UCSD-AML1 (cell line): Measurements from ENCODE around the gene RPL9.
"Not testable (repeated sequence)": the region's sequence is repeated elsewhere in the genome, so short reads cannot be mapped to it uniquely, and the experiment has no call there.

Experiments
- DNase-seq: peaks from one replicate; lab custom pipeline; 2025; ENCODE audit not compliant: unreplicated experiment; lab: John Stamatoyannopoulos, UW

Gene RPL9

DNA sequence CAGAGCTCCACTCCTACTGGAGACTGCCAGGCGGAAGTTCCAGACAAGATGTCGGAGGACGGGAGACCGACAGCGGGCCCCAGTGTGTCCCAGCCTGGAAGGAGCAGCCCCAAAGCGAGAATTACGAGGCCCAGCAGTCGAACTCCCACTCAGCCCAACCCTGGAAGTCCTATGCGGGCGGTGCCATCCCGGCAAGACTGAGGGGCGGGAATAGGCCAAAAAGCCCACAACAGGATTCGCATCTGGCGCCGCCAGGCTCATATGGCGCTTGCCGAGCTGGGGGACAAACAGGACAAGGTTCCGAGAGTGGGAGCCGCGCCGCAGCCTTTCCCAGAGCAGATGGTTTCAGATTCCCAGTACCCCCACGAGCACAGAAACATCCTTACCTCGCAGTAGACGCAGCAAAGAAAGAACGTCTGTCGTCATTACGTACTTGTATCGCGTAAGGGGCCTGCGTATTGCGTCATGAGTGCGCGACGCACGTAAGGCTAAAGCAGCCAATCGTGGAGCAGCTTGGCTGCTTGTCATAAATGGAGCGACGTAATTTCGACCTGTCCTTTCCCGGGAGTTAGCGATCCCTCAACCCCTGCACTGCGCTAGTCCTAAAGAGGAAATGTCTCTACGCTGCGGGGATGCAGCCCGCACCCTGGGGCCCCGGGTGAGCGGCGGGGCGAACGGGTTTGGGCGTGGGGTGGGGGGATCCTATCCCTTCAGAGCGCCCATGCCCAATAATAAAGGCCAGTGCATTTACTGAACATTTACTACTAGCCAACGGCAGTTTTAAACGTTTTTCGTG is at the start of gene RPL9, which contains the start of gene LIAS:
Gene RPL9 (minus strand): TSS at position 418 of the 796 bp plus-strand sequence. CDS start 483 bp downstream, outside the sequence.
Gene LIAS (plus strand): TSS at position 552 of the 796 bp plus-strand sequence. CDS start 62 bp downstream, at position 614.
- DNase-seq, result peak; percentile 95

DNA sequence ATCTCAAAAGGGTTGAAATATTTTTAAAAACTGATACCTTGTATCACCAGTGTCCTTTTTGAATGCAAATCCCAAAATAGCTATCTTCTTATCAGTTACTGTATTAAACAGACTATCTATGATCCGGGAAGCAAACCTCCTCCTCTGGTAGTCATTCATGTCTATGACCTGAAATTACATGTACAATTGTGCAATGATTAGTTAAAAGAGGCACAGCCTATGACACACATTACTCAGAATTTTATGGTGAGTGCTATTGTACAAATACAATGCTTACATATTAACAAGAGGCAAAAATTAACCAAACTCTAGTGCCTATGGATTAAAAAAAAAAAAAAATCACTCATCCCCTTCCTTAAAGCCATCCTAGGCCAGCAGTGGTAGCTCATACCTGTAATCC is 46.9 kb upstream of the RPL9 start:
- DNase-seq, result no peak

DNA sequence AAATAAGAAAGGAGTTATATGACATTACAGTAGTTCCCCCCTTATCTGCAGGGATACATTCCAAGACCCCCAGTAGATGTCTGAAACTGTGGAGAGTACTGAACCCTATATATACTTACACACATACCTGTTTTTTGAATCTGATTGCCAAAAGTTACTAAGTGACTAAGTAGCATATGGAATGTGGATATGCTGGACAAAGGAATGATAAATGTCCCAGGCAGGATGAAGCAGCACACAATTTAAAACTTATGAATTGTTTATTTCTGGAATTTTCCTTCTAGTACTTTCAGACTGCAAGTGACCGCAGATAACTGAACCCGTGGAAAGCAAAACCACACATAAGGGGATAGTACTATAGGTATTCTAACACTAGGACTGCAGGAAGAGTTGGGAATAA is 45.8 kb upstream of the RPL9 start:
- no peak for DNase-seq

DNA sequence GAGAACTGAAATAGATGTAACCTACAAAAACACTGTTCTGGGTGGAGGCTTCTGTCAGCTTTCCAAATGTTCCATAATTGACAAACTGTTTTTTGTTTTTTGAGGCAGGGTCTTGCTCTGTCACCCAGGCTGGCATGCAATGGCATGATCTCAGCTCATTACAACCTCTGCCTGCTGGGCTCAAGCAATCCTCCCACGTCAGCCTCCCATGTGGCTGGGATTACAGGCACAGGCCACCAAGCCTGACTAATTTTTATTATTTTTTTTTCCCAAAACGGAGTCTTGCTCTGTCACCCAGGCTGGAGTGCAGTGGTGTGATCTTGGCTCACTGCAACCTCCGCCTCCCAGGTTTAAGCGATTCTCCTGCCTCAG is 43.9 kb upstream of the RPL9 start:
- DNase-seq, result not testable (repeated sequence)

DNA sequence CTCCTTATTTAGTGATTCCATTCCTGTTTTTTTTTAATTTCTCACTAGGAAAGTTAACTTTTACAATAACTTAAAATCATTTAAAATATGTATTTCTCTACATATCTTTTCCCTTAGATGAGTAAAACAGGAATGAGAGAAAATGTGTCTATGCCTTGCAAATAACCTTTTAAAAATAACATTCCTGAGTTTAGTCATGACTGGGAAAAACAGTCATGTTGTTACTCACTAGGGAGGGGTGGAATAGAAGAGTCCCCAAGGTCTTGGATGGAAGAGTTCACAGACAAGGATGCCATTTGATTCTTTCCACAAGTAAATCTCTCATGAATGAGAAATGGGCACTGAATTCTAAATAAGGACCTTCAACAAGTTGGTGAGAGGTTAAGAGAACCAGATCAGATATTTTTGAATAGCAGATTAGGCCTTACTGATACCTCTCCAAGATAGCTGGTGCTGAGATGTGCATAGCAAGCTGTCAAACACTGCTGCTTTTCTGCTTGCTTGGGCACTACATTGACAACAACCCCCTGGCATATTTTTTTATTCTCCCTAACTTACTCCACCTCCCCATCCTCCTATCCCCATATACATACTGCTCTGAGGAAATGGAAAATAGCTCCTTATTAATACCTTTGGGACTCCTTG is 43.4 kb upstream of the RPL9 start:
- DNase-seq, result no peak

DNA sequence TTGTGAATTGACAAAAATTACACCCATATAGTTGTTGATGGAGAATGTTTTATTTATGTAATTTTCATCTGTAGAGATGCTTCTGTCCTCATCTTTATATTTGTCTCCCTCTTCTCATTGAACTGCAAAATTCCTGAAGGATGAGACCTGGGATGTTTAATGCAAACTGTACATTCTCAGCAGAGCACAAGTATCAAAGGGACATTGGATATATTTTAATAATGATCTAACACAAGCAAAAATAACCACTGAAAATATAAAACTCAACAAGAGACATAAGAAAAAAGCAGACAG is 40.0 kb upstream of the RPL9 start:
- DNase-seq, result no peak

DNA sequence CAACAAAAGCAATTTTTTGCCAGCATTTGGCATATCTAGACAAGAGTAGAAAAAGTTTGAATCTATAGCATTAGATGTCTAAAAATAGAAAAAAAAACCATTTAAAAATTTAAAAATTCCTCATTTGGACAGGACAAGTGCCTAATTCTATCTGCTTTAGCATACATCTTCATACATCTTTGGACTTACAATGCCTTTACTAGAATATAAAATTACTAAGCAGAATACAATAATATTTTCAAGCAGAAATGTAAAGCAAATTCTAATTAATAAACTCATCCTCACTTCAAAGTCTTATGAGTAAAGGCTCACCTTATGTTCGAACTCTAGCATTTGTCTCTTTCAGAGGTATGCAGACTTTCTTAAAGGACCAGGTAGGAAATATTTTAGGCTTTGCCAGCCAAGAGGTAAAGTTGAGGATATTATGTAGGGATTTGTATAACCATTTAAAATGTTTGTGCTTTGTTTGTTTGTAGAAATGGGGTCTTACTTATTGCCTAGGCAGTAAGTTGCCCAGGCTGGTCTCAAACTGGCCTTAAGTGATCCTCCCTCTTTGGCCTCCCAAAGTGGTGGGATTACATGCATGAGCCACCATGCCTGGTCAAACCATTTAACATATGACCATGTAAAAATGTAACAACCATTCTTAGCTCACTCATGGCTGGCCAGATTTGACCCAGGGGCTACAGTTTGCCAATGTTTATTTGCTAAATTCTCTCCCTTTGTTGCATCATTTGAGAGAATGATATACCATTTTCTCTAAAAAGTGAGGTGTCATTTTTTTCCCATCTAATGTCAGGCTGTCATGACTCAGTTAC is 39.4 kb upstream of the RPL9 start:
- DNase-seq, result no peak

DNA sequence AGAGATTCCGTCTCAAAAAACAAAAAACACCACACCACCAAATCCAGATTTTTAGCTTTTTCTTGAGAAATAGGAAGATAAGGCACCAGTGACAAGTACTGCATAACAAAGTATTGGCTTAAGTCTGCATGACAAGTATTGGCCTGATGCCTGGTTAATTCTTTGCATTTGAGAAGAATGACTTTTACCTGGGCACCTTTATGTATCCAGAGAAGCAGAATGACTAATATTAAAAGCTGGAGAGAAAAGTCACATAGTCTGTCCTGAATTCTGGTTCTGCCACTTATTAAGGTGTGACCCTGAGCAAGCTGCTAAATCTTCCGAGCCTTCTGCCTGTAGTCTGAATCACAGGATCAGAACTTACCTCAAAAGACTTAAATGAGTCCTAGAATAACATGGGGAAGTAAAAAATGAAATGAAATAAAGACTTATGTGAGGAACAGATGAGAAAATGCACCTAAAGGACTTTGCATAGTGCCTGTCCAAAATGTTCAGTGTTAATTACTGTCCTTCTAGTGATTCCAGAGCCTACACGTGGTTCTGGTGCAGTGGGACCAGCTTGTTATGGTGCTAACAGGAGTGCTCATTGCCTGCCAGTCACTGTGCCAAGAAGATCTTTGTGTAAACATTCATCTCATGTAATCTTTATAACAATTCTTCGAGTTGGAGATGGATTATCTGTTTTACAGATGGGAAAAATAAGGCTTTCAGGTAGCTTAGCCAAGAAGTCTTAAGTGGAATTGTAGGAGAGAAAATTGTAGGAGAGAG is 36.9 kb upstream of the RPL9 start:
- DNase-seq, result no peak

DNA sequence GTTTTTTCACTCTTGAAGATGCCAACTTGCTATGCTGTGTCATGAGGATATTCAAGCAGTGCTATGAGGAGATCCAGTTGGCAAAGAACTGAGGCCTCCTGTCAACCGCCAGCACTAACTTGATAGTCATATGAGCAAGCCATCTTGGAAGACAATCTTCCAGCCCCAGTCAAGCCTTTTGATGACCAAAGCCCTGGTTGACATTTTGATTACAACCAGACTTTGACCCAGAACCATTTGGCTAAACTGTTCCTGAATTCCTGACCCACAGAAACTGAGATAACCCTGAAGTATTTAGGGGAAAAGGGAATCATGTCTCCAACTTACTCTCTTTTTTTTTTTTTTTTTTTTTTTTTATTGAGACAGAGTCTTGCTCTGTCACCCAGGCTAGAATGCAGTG is 35.6 kb upstream of the RPL9 start:
- no peak for DNase-seq

DNA sequence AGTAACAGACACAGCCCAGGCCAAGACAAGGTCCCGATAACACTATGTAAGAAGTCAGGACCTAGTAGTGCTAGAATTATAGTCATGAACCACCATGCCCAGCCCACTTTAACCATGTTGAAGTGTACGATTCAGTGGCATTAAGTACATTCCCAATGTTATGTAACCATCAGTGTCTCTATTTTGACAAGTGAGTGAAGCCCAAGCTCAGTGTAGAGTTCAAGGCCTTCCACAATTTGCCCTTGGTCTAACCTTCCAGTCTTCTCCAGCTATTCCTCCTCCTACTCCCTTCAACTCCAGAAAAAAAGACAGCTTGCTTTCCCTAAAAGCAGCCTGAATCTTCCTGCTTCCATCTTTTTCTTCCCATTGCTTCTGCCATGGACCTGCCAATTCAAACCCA is 31.6 kb upstream of the RPL9 start:
- DNase-seq, result no peak

DNA sequence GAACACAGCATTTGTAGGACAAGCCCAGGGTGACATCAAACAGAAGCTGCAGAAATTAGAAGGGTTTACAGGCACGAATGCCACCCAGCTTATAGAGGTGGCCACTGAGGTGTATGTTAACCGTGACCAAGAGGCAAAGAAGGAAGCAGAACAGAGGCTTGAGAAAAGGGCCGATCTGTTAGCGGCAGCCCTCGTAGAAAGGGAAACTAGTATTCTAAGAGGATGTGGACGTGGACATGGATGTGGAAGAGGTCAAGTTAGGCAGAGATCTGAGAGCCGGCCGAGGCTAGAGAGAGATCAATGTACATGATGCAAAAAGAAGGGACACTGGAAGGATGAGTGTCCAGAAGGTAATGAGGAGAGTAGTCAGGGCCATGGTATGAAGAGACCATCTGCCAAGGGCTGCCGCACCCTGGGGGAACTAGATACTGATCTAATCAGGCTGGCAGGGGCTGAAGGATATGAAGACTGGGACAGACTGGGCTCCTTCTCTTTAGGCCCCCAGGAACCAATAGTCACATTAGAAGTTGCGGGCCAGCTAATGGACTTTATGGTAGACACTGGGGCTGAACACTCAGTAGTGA is 27.6 kb upstream of the RPL9 start:
- DNase-seq, result no peak

DNA sequence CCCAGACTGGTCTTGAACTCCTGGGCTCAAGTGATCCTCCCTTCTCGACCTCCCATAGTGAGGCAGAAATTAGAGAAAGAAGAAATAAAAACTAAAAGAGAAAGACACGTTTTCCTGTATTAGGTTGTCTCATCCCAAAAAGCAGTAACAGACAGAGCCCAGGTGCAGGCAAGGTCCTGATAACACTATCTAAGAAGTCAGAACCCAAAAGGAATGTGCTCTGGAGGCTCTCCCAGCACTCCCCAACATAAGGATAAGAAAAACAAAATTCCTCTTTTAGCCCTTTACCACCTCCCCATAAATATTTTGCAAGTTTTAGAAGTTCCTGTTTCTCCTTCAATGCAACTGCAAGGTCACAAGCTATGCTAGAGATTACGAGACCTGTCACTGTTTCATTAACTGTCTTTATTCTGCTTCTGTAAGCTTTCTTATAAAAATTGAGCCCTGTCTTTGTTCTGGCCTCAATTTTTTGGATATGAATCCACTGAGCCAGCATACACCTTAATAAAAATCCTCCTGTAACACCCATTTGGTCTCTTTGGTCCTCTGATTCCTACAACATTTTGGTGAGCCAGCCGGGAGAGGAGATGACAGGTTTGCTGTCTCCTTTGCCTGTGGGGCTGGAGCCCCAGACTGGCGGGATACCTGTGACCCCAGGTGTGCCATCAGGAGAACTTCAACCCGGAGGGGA is 26.0 kb upstream of the RPL9 start:
- DNase-seq, result no peak

DNA sequence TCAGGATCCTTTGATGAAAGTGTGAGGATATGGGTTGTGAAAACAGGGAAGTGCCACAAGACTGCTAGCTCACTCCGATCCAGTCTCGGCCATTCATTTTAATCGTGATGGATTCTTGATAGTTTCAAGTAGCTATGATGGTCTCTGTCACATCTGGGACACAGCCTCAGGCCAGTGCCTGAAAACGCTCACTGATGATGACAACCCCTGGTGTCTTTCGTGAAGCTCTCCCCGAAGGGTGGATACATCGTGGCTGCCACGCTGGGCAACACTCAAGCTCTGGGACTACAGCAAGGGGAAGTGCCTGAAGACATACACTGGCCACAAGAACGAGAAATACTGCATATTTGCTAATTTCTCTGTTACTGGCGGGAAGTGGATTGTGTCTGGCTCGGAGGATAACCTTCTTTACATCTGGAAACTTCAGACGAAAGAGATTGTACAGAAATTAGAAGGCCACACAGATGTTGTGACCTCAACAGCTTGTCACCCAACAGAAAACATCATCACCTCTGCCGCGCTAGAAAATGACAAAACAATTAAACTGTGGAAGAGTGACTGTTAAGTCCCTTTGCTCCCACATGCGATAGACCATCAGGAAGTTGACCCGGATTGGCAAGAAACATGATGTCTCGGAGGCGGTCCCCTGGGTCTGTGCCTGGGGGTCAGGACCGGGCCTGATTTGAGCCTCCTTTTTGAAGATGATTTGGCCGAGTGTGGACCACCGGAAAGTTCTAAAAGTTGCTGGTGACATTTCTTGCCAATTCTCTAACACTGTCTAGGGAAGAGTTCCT is 22.4 kb upstream of the RPL9 start:
- DNase-seq, result no peak

DNA sequence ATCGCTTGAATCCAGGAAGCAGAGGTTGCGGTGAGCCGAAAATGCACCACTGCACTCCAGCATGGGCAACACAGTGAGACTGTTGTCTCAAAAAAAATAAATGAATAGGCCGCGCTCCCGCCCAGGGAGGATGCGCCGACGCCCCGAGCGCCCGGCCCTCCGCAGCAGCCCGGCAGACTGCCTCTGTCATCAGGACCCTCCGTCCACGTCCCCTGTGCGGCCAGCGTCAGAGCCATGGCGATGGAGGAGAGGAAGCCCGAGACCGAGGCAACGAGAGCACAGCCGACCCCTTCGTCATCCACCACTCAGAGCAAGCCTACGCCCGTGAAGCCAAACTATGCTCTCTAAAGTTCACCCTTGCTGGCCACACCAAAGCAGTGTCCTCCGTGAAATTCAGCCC is 21.5 kb upstream of the RPL9 start:
- no peak for DNase-seq

DNA sequence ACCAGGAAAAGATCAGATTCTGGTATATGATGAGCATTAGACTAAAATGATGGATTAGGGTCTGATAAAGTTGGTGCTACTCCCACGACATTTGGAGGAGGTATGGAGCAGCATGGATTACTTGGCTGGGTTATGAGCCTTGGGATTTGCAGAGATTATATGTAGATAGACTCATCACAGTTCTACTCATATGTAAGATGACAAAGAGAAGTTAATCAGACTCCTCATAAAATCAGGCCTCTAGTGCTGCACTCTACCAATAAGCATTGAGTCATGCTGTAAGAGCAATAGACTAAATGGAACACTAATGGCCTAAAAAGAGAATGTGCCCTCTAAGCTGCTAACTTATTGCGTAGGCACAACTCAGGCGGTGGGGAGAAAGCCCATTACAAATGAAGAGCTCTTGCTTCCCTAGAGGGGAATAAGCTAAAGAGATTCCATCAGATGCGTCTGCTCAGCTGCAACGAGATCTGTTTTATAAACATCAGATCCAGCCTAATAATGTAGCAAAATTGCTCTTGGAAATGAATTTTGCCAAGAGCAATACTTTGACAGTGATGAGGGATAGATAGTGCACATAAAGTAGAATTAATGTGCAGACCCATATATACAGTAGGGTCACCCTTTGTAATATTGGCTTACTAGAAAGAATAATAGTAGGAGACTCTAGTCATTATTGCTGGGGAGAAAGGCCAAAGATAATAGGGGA is 17.6 kb upstream of the RPL9 start:
- no peak for DNase-seq

DNA sequence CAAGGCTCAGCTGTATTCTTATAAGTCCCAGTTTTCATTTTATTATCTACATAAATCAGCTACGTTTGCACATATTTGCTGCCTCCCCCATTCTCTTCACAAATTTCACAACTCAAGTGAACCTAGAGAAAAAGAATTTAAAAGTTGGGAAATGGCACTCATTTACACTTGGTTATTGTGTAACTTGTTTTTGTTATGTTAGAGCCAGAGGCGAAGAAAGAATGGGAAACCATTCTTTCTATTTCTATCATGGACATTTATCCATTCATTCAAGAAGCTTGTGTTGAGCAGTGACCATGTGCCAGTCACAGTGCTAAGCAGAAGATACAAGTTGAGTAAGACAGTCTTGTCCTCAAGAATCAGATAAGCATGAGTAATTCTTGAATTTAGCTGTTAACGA is 13.7 kb upstream of the RPL9 start:
- DNase-seq, result no peak

DNA sequence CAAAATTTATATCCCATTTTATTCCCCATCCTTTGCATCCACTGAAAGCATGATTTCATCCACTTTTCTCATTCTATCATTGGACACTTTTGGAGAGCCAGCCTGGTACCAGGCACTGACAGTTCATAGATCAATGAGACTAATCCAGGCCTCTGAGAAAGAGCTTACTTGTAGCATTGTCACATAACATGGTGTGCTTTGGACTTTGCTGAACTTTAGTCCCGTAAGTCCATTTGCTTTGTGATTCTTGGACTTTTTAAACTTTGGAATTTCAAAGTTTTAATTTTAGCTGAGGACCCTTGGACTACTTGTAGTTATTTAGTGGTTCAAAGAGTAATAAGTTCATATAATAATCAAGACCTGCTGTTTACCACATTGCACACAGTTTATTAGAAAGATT is 11.7 kb upstream of the RPL9 start:
- DNase-seq, result no peak

DNA sequence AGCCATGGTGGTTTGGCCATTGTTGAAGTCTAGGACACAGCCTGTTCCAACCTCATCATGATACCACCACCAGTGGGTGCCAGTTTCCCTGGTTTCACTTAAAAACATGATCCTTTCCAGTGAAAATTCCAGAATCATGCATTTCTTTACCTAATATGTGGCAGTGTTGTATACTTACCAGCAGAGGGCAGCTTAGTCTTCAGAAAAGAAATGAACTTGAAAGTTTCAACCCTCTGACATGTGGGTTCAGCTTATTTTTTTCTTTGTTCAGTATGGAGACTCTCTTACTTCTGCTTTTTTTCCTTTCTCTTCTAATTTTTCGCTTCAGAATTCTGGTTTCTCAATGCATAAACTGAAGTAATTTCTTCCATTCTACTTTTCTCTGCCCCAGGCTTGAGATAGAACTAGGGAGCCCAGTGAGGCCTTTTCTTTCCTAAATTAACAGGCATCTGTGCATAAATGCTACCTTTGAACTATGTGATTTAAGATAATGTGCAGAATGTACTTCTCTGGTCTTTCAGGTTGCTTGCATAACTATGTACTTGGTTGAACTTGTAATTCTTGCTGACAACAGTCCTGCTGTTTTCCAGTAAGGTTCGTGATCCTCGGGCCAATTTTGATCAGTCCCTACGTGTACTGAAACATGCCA is 10.8 kb upstream of the RPL9 start:
- peak; percentile 22 for DNase-seq
